Stomach (tissue), 4 donors: ENCODE results near the gene DLEU7.

Experiments
- CTCF ChIP-seq, 7 experiments: fragments of 450-650 bp in 4 of 7; fragments of 200-600 bp in 3 of 7; sonication (generic) in 3 of 7; IDR thresholded peaks; one replicate each; pipeline ENCODE4 v1.5.1; 2016 to 2019; ENCODE audit warnings: antibody characterized with exemption in 7 of 7, control low read depth in 2 of 7, mild to moderate bottlenecking in 1 of 7
- POLR2AphosphoS5 ChIP-seq, 3 donors: sonication (generic); formaldehyde crosslinking; IDR thresholded peaks; one replicate each; pipeline ENCODE4 v1.6.1; 2016; ENCODE audit warnings: antibody characterized with exemption in 3 of 3

- no peak for TF ChIP-seq POLR2AphosphoS5 (IDR thresholded peaks at IDR 0.05)
- no peak for TF ChIP-seq CTCF (IDR thresholded peaks at IDR 0.05)
These were observed 63.9 kb downstream of the DLEU7 start for GRCh38 chr13:50779443-50780200.
